HG03460 (cell line): ENCODE data around the gene MX1.

Source experiments
- ATAC-seq: cut with Tn5 transposase; IDR thresholded peaks from one replicate; pipeline ENCODE4 v1.9.1; 2021; ENCODE audit not compliant: unreplicated experiment

Gene MX1

DNA sequence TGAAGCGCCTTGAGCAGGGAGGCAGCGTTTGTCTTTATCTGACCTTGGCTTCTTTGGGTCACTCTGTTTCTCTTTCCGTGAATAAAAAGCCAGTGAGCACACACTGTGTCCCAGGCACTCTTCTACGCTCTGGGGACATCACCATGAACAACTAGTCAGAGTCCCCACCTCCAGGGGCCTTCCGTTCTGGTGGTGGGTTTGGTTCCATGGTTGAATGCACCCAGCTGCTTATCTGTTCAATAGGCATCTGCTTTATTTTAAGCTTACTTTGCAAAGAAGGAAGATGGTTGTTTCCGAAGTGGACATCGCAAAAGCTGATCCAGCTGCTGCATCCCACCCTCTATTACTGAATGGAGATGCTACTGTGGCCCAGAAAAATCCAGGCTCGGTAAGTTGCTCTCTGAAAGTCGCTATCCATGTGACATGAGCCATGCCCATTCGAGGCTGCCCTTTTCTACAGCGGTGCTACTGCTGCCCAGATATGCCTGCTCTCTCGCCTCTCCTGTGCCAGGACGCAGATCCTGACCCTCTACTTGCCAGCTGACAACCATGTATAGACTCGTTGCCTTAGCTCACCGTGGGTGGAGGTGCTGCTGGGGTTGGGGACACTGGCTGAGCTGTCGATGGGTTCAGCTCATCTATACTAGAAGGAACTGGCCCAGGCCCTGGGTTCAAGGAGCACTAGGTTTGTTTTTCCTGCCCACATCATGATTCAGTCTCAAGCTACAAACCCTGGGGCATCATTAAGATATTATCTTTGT is 5.9 kb downstream of the MX1 start:
- peak; percentile 81 for ATAC-seq

DNA sequence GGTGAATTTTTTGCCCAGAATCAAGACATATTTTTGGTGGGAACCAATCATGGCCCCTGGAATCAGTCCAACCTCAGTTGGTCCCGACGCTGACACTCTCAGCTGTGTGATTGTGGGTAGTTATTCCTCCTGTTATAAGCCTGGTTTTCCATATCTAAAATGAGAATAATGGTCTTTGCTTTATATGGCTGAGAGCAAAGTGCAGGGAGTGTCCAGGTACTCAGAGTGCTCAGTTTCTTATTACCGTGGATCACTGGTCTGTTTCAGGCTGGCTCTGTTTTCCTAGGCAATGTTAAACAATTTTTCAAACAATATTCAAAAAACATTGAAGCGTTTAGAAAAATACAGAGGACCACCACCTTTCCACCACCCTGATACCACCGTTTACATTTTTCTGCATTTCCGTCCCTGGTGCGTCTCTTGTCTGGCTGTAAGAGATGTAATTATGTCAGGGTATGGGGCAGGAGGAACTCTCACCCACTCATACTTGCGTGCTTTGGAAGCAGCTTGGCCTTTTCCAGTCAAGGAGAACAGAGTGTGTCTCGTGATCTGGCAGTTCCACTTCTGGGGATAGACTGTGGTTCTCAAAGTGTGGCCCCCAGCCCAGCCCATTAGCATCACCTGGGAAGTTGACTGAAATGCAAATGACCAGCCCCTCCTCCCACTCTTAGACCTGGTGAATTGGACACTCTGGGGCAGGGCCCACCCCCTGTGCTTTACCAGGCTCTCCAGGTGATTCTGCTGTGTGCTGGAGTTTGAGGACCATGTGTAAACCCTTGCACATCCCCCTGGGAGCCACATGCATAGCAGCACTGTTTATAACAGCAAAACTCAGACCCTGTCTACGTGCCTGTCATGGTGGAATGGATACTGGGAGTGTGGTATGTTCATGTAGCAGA is 6.8 kb downstream of the MX1 start:
- ATAC-seq = no peak

DNA sequence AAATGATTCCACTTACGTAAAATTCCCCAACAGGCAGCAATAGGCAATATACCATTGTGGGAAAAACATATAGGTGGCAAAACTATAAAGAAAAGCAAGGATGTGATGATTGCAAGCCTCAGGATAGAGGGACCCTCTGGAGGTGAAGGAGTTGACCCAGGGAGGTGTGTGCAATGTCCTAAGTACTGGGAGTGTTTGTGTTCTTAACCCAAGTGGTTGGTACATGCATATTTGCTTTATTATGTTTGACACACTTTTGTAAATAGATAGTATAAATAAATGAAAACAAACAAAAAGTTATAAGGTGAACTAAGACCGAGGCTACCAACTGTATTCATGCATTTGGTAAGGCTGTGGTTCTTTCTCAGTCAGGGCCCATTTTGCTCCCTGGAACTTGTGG is 7.5 kb downstream of the MX1 start:
- no peak for ATAC-seq

DNA sequence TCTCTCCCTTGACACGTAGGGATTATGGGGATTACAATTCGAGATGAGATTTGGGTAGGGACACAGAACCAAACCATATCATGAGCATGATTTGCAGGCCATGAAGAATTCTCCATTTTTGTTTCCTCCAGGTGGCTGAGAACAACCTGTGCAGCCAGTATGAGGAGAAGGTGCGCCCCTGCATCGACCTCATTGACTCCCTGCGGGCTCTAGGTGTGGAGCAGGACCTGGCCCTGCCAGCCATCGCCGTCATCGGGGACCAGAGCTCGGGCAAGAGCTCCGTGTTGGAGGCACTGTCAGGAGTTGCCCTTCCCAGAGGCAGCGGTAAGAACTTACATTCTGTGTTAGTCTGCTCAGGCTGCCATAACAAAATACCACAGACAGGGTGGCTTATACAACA is 9.7 kb downstream of the MX1 start:
- ATAC-seq = no peak

DNA sequence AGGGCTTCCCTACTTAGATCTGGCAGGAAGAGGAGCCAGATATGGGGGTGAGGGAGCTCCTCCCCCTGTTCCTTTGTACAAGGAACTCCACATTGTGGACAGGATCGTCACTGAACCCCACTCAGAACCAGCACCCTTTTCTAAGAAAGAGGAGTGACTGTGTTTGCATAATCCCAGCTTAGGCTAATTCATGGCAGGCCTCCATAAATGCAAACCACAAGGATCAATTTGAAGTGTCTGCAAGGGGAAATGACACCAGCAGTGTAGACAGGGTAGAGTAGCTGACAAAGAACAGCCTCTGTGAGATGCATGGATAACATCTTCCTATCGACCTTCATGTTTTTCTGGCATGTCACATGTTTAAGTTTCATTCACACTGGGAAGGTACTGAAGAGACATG is 11.7 kb downstream of the MX1 start:
- ATAC-seq = no peak

GRCh38 chr21:41438425-41439113 is 12.5 kb downstream of the MX1 start:
- ATAC-seq = no peak

DNA sequence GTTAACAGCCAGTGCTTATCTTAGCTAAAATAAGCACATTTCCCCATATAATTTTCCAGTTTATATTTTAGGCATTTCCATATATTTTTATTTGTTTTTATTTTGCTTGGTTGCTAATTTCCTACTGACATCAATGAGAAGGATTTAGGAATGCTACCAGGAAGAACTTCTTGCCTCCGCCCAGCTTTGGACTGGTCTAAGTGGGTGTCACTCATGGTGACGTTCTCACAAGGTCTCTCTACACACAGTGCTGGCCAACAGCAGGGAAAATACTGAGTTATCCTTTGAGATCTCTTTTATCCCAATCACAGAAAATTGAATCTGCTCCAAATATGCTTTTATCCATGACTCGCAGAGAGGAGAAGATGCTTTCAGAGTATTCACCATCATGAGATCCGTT is 13.2 kb downstream of the MX1 start:
- ATAC-seq = no peak

DNA sequence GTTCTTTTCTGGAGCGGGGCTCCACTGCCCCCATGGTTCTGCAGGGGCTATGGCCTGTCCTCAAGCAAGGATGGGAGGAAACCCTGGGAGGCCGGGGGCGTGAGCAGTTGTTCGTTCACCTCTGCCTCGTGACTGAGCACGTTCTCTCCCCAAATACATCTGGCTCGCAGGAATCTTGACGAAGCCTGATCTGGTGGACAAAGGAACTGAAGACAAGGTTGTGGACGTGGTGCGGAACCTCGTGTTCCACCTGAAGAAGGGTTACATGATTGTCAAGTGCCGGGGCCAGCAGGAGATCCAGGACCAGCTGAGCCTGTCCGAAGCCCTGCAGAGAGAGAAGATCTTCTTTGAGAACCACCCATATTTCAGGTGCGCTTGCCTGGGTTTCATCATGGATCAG is 15.5 kb downstream of the MX1 start:
- ATAC-seq = no peak

GRCh38 chr21:41442481-41443186 is 16.6 kb downstream of the MX1 start:
- no peak for ATAC-seq

GRCh38 chr21:41443562-41443961 is 17.5 kb downstream of the MX1 start:
- no peak for ATAC-seq

DNA sequence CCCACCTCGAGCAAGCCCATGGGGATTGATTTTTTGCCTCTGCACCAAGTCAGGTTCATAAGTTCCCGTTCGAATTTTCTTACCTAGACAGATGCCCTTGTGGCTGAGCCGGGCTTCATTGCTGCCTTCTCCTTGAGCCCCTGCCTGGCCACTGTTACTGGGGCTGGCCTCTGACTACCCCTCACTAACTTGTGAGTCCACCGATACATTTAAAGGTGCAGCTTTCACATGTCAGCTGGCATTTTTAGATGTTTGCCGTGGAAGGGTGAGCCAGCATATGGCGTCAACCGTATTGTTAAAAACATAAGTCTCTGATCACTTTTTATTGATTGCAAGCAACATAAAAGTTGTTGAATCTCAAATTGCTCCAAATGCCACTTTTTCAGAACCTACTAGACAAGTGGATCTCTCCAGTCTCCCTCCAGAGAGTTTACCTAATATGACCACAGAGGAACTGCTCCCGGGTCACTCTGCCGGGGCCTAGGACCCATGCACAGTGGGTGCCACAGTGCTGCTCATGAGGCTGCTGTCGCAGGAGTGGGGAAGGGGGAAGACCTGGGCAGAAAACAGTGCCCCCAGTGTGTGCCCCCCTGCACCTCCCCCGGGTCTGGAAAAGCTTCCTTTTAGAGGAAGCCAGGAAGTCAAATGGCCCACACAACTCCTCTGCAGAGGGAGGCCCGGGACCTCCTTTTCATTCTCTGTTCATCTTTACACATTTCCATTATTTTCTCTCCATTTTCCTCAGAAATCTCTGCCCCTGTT is 18.8 kb downstream of the MX1 start:
- no peak for ATAC-seq

GRCh38 chr21:41445465-41445862 is 19.4 kb downstream of the MX1 start:
- ATAC-seq = no peak

DNA sequence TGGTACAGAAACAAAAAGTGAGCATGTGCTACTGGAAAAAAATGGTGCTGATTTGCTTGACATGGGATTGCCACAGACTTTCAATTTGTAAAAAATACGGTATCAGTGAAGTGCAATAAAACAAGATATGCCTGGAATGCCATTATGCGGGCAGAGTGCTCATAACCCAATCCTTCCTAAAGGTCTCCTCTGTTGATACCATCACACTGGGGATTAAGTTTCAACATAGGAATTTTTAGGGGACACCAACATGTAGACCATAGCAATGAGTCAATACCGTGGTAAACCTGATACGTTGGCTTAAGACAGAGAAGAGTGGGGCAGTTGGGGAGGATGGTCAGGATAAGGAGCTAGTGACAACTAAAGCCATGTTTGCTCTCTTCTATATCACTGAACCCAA is 20.5 kb downstream of the MX1 start:
- ATAC-seq = no peak

GRCh38 chr21:41447356-41447755 is 21.3 kb downstream of the MX1 start:
- no peak for ATAC-seq

GRCh38 chr21:41449613-41450012 is 23.6 kb downstream of the MX1 start:
- no peak for ATAC-seq

DNA sequence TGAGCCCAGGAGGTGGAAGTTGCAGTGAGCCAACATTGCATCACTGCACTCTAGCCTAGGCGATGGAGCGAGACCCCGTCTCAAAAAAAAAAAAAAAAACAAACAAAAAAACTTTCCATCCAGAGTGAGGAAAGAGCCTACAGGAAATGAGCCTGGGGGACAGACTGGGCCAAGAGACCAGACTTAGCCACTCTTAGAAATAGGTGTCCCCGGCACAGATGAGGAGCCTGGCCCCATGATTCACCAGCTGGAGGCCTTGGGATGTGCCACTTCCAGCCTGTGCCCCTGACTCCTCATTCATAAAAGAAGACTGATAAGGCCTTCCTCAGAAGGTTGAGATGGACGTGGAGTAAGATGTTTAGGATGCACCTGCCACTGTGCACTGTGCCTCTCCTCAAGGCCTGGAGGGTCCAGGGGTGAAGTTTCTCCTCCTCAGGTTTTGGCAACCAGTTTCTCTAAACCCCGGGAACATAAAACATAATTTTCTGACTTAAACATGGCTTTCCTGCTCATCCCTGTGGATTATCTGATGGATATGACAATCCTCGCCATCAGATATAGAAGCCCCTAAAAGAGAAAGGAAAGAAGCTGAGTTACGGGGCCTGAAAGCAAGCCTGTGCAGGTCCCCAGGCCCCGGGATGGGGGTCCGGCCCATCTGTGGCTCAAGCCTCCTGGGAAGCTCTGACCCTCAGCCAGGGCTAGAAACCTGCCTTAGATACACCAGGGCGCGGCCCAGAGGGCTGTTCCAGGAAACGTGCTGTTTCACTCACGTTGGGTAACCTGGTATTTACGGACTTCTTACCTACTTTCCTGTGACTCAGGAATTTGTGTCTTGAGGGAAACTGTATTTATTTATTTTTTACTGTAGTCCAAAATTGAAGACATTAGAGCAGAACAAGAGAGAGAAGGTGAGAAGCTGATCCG is 26.0 kb downstream of the MX1 start:
- no peak for ATAC-seq

- no peak for ATAC-seq
Measured at GRCh38 chr21:41453198-41453597, 27.2 kb downstream of the MX1 start.

DNA sequence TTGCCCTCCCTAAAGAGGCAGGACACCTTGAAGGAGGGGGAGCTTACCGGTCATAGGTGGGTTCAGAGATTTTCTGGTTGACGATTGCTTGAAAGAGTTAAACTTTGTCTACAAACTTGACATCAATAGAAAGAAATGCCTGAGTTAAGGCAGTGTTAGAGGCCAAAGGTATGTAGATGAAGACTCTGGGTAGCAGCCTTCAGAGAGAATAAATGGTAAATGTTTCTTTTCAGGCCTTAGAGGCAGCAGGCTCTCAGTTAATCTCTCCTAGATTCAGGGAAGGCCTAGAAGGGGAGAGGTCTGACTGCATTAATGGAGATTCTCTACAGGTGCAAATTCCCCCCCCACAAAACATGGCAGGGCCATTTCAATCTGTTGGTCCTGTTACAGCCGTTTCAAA is 27.7 kb downstream of the MX1 start:
- ATAC-seq = no peak

DNA sequence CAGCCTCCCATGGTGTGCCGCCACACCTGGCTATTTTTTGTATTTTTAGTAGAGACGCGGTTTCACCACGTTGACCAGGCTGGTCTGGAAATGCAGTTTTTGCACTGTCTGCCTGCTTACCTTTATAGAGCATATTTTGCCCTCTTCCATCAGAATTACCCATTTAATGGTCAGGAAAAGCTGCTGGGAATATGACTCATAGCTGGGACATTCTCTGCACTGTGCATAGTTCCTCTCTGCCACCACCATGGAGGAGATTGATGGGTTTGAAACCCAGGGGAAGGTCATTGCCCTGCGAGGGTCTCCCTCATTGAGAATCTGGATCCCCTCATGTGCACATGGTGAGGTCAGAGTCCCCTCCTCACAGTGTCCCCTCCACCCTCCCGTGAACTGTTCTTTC is 32.1 kb downstream of the MX1 start:
- no peak for ATAC-seq
